HG03025 (cell line): Measurements from ENCODE around the gene YAP1.
"Not testable (repeated sequence)": the region's sequence is repeated elsewhere in the genome, so short reads cannot be mapped to it uniquely, and the experiment has no call there.

ENCODE experiments used
- ATAC-seq: cut with Tn5 transposase; IDR thresholded peaks from one replicate; pipeline ENCODE4 v1.9.1; 2021; ENCODE audit warnings: mild to moderate bottlenecking, moderate library complexity; ENCODE audit not compliant: unreplicated experiment, low FRiP score

The YAP1 gene

GRCh38 chr11:102196351-102196750 is 86.1 kb downstream of the YAP1 start:
- ATAC-seq = no peak

GRCh38 chr11:102196816-102197215 is 86.6 kb downstream of the YAP1 start:
- ATAC-seq = no peak

- ATAC-seq = no peak
Observed at GRCh38 chr11:102197670-102198139, 87.5 kb downstream of the YAP1 start.

GRCh38 chr11:102199673-102200072 is 89.4 kb downstream of the YAP1 start:
- no peak for ATAC-seq

GRCh38 chr11:102200325-102200724 is 90.1 kb downstream of the YAP1 start:
- ATAC-seq = not testable (repeated sequence)

GRCh38 chr11:102201776-102202175 is 91.5 kb downstream of the YAP1 start:
- no peak for ATAC-seq

GRCh38 chr11:102202972-102203371 is 92.7 kb downstream of the YAP1 start:
- ATAC-seq = no peak

GRCh38 chr11:102204174-102204573 is 93.9 kb downstream of the YAP1 start:
- ATAC-seq = no peak

- ATAC-seq = no peak
Observed at GRCh38 chr11:102205805-102206204, 95.6 kb downstream of the YAP1 start.

GRCh38 chr11:102208835-102209234 is 98.6 kb downstream of the YAP1 start:
- no peak for ATAC-seq

GRCh38 chr11:102214623-102215022 is 104.4 kb downstream of the YAP1 start:
- ATAC-seq = no peak

- no peak for ATAC-seq
Observed at GRCh38 chr11:102216433-102217075, 106.3 kb downstream of the YAP1 start.

- no peak for ATAC-seq
Observed at GRCh38 chr11:102220728-102221467, 110.7 kb downstream of the YAP1 start.

GRCh38 chr11:102223859-102224258 is 113.6 kb downstream of the YAP1 start:
- ATAC-seq = no peak

GRCh38 chr11:102225689-102226568 is 115.7 kb downstream of the YAP1 start:
- ATAC-seq = no peak

GRCh38 chr11:102226702-102227490 is 116.6 kb downstream of the YAP1 start:
- no peak for ATAC-seq

GRCh38 chr11:102229510-102230123 is 119.4 kb downstream of the YAP1 start:
- ATAC-seq = no peak

- ATAC-seq = no peak
Observed at GRCh38 chr11:102230186-102230585, 119.9 kb downstream of the YAP1 start.

- no peak for ATAC-seq
Observed at GRCh38 chr11:102230911-102231310, 120.7 kb downstream of the YAP1 start.
